SK-N-SH treated with all-trans-retinoic acid at 6 μM for 48 hours (cell line): Measurements from ENCODE around the gene PTPRN2.

Experiments used
- ATAC-seq: fragments of 200-7000 bp; cut with Tn5 transposase; 3 replicates; pipeline ENCODE4 v1.9.1; 2020; ENCODE audit warnings: mild to moderate bottlenecking, moderate library complexity
- ARNTL ChIP-seq: fragments of 450-650 bp; formaldehyde crosslinking; IDR thresholded peaks from 2 replicates; pipeline ENCODE4 v1.5.0; 2020; ENCODE audit warnings: low read depth, mild to moderate bottlenecking, moderate library complexity, borderline replicate concordance
- BACH2 ChIP-seq: fragments of 250-450 bp; sonication (Bioruptor Pico); IDR thresholded peaks from 2 replicates; pipeline ENCODE4 v1.9.0; 2021; ENCODE audit warnings: mild to moderate bottlenecking, borderline replicate concordance
- CREB5 ChIP-seq: fragments of 250-450 bp; sonication (Bioruptor Pico); IDR thresholded peaks from 2 replicates; pipeline ENCODE4 v1.5.1; 2020; ENCODE audit warnings: low read depth, mild to moderate bottlenecking, moderate library complexity
- CSRNP3 ChIP-seq: fragments of 250-450 bp; sonication (Bioruptor Pico); IDR thresholded peaks from 2 replicates; pipeline ENCODE4 v1.5.1; 2021; ENCODE audit warnings: mild to moderate bottlenecking, moderate library complexity
- ESRRG ChIP-seq: fragments of 250-450 bp; sonication (Bioruptor Pico); IDR thresholded peaks from 2 replicates; pipeline ENCODE4 v1.6.1; 2021; ENCODE audit warnings: mild to moderate bottlenecking
- GLIS3 ChIP-seq: fragments of 250-450 bp; sonication (Bioruptor Pico); IDR thresholded peaks from 2 replicates; pipeline ENCODE4 v1.5.0; 2020; ENCODE audit warnings: mild to moderate bottlenecking, moderate library complexity
- ISL1 ChIP-seq: fragments of 250-450 bp; sonication (Bioruptor Pico); IDR thresholded peaks from 2 replicates; pipeline ENCODE4 v2.1.2; 2022; ENCODE audit warnings: mild to moderate bottlenecking, moderate library complexity
- PATZ1 ChIP-seq: fragments of 250-450 bp; sonication (Bioruptor Pico); IDR thresholded peaks from 2 replicates; pipeline ENCODE4 v1.8.0; 2020; ENCODE audit warnings: mild to moderate bottlenecking, moderate library complexity, borderline replicate concordance
- POU6F1 ChIP-seq: fragments of 250-450 bp; sonication (Bioruptor Pico); IDR thresholded peaks from 2 replicates; pipeline ENCODE4 v1.8.0; 2021; ENCODE audit warnings: low read depth, mild to moderate bottlenecking, moderate library complexity, borderline replicate concordance
- PPARA ChIP-seq: fragments of 250-450 bp; sonication (Bioruptor Pico); IDR thresholded peaks from 2 replicates; pipeline ENCODE4 v1.5.0; 2020; ENCODE audit warnings: mild to moderate bottlenecking, borderline replicate concordance
- TCF4 ChIP-seq: fragments of 250-450 bp; sonication (Bioruptor Pico); IDR thresholded peaks from 2 replicates; pipeline ENCODE4 v1.8.0; 2021; ENCODE audit warnings: mild to moderate bottlenecking, moderate library complexity, borderline replicate concordance
- ZC3H10 ChIP-seq: fragments of 250-450 bp; sonication (Bioruptor Pico); IDR thresholded peaks from 2 replicates; pipeline ENCODE4 v1.5.1; 2021; ENCODE audit warnings: mild to moderate bottlenecking, moderate library complexity
- ZFP3 ChIP-seq: fragments of 250-450 bp; sonication (Bioruptor Pico); IDR thresholded peaks from 2 replicates; pipeline ENCODE4 v1.5.0; 2020; ENCODE audit warnings: mild to moderate bottlenecking, moderate library complexity
- ZFP30 ChIP-seq: fragments of 450-650 bp; formaldehyde crosslinking; IDR thresholded peaks from 2 replicates; pipeline ENCODE4 v1.5.0; 2022; ENCODE audit warnings: mild to moderate bottlenecking, moderate library complexity
- ZNF565 ChIP-seq: fragments of 450-650 bp; formaldehyde crosslinking; conservative IDR thresholded peaks from 2 replicates; pipeline ENCODE4 v1.5.0; 2020; ENCODE audit warnings: low read depth, mild to moderate bottlenecking, moderate library complexity
- ZNF70 ChIP-seq: fragments of 450-650 bp; formaldehyde crosslinking; IDR thresholded peaks from 2 replicates; pipeline ENCODE4 v1.5.0; 2020; ENCODE audit warnings: mild to moderate bottlenecking, moderate library complexity
- ZNF8 ChIP-seq: fragments of 450-650 bp; formaldehyde crosslinking; IDR thresholded peaks from 2 replicates; pipeline ENCODE4 v1.5.0; 2020; ENCODE audit warnings: mild to moderate bottlenecking, moderate library complexity
- TF ChIP-seq, protein P1 (sequence below): fragments of 250-450 bp; sonication (Bioruptor Pico); IDR thresholded peaks from 2 replicates; pipeline ENCODE4 v1.5.0; 2020; ENCODE audit warnings: mild to moderate bottlenecking, moderate library complexity

The PTPRN2 gene

DNA sequence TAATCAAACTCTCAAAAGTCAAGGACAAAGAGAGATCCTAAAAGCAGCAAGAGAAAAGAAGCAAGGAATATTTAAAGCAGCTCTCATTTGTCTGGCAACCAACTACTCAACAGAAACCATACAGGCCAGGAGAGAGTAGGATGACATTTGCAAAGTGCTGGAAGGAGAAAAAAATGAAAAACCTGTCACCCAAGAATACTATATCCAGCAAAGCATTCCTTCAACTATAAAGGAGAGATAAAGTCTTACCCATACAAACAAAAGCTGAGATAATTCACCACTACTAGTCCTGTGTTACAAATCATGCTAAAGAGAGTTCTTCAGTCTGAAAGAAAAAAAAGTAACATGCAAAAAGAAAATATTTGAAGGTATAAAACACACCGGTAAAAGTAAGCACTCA is 357.7 kb downstream of the PTPRN2 start:
- no peak for ATAC-seq
- TF ChIP-seq TCF4 (CRISPR knock-in tag) (no peak), ZFP30 (CRISPR knock-in tag) (no peak), ZNF70 (CRISPR knock-in tag) (no peak), ISL1 (CRISPR knock-in tag) (no peak), CREB5 (no peak), GLIS3 (CRISPR knock-in tag) (no peak)
- TF ChIP-seq, all 23 proteins: peak for 0

DNA sequence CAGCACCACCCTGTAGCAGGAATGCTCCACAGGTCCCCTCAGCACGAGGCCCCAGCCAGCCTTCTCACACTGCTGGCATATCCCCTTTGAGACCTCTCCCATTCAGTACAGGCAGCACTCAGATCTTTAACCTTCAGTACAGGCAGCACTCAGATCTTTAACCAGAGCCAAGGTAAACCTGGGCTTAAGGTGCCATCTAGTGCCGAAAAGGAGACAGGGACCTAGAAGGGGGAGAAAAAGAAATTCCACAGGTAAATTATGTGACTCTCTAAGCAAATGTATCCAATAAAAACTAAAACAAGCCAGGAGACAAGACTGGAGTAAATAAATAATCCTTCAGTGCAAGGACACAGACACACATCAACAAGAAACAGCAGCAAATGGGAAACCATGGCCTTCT is 358.6 kb downstream of the PTPRN2 start:
- ATAC-seq, result no peak
- TF ChIP-seq ISL1 (CRISPR knock-in tag), result no peak
- TF ChIP-seq, protein P1, sequence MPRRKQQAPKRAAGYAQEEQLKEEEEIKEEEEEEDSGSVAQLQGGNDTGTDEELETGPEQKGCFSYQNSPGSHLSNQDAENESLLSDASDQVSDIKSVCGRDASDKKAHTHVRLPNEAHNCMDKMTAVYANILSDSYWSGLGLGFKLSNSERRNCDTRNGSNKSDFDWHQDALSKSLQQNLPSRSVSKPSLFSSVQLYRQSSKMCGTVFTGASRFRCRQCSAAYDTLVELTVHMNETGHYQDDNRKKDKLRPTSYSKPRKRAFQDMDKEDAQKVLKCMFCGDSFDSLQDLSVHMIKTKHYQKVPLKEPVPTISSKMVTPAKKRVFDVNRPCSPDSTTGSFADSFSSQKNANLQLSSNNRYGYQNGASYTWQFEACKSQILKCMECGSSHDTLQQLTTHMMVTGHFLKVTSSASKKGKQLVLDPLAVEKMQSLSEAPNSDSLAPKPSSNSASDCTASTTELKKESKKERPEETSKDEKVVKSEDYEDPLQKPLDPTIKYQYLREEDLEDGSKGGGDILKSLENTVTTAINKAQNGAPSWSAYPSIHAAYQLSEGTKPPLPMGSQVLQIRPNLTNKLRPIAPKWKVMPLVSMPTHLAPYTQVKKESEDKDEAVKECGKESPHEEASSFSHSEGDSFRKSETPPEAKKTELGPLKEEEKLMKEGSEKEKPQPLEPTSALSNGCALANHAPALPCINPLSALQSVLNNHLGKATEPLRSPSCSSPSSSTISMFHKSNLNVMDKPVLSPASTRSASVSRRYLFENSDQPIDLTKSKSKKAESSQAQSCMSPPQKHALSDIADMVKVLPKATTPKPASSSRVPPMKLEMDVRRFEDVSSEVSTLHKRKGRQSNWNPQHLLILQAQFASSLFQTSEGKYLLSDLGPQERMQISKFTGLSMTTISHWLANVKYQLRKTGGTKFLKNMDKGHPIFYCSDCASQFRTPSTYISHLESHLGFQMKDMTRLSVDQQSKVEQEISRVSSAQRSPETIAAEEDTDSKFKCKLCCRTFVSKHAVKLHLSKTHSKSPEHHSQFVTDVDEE (CRISPR knock-in tag), result no peak
- TF ChIP-seq ARNTL (CRISPR knock-in tag), result no peak
- TF ChIP-seq ZFP3, result no peak
- no peak for TF ChIP-seq CREB5

GRCh38 chr7:158228131-158228530 is 359.5 kb downstream of the PTPRN2 start:
- TF ChIP-seq ARNTL (CRISPR knock-in tag) (no peak), ZFP30 (CRISPR knock-in tag) (no peak), ESRRG (no peak), ZNF8 (CRISPR knock-in tag) (no peak), BACH2 (no peak), POU6F1 (CRISPR knock-in tag) (no peak), ZNF565 (CRISPR knock-in tag) (no peak), ZNF70 (CRISPR knock-in tag) (no peak), PPARA (CRISPR knock-in tag) (no peak), CSRNP3 (CRISPR knock-in tag) (no peak), ZFP3 (no peak), PATZ1 (CRISPR knock-in tag) (no peak), ZC3H10 (CRISPR knock-in tag) (no peak)
- TF ChIP-seq, protein P1 (CRISPR knock-in tag), result no peak
- no peak for ATAC-seq
